ENCODE measurements around the gene MFSD12.
A peak's percentile ranks its signal among the peaks of the same experiment; 100 is the strongest.
"Not testable (repeated sequence)": the region's sequence is repeated elsewhere in the genome, so short reads cannot be mapped to it uniquely, and the experiment has no call there.

MFSD12 gene

DNA sequence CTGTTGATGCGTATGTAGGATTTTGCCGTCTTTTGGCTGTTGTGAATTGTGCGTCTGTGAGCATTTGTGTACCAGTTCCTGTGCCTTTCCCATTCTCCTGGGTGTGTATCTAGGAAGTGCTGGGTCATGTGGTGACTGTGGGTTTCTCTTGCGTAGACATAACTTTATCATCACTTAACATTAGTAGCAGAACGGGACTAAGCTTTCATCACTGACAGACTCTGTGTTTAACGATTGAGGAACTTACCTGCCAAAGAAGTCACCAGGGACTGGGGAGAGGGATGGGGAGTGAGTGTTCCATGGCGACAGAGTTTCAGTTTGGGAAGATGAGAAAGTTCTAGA, 36.3 kb downstream of the MFSD12 start:
- DNase-seq, result no peak

DNA sequence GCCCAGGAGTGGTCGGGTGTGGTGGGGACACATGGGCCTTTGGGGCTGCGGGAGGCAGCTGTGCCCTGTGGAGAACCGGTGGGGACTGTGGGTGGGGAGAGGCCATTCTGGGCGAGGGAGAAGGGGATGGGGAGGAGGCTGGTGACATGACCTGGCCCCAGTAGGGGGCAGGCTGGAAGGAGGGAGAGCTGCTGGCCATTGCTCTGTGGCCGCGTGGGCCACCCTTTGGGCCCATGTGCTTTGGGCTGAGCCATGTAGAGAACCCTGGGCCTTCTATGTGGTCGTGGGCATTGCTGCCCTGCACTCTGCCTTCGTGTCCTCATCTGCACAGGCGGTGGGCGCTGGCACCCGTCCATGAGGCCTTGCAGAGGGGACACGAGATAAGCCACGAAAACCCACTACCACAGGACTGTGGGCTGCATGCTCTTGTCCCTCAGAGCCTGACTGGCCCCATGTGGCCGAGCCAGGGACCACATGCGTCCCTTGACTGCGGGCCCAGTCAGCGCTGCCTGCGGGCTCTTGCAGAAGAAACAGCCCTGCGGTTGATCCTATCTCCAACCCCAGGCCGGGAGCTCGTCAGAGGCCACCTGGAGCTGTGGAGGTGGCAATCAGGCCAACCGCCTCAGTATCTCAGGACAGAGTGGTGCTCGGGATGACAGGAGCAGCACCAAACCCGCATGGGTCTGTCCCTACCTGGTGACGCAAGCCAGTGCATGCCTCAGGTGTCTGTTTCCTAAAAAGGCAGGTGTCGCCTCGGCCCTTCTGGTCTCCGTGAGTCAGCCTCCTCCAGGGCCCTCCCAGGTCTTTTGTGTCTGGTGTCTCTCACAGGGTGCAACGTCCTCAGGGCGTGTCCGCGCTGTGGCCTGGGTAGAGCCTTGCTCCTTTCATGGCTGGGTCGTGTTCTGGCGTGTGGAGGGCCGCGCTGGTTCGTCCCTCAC, 37.0 kb downstream of the MFSD12 start:
- DNase-seq, result no peak

DNA sequence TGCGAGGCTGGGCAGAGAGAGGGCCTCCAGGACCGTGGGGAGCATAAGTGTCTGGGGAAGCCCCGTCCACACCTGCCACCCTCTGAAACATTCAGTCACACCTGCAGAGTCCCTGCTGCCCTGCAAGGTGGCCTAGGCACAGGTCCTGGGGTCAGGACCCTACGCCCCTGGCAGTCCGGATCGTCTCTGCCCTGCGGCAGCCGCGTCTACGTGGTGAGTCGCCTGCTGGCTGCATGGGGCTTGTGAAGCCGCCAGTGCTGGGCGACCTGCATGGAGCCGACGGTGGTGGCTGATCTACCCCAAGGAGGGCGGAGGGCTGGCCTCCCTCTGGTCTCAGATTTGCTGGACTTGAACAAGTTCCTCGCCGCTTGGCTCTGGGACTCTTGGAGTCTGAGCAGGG, 38.3 kb downstream of the MFSD12 start:
- DNase-seq, result no peak

DNA sequence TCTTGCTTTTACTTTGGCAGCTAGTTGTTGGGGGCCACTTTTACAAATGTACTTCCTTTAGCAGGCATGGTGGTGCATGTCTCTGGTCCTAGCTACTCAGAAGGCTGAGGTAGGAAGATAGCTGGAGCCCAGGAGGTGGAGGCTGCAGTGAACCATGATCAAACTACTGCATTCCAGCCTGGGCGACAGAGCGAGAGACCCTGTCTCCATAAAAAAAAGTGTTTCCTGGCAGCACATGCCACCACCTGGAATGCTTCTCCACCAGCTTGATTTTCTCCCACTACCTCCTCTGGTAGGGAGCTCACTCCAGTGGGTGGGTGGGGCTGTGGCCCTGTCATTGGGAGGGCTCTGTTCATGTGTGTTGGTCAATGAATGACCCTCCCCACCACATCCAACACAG, 38.7 kb downstream of the MFSD12 start:
- DNase-seq, result no peak

DNA sequence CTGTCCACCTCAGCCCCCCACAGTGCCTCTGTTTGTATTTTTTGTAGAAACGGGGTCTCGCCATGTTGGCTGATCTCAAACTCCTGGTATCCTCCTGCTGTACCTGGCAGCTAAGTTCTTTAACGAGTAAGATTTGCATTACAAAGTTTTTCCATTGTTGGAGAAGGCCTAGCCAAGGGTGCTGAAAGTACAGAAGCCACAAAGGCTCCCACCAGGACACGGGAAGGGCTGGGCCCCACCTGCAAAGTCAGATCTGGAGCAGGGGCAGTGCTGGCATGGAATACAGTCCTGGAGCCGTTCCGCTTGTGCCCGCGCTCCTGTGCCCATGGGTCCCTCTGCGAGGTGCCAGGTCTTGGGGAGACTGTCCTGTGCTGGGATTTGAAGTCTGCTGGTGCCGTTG, 39.1 kb downstream of the MFSD12 start:
- no peak for DNase-seq

DNA sequence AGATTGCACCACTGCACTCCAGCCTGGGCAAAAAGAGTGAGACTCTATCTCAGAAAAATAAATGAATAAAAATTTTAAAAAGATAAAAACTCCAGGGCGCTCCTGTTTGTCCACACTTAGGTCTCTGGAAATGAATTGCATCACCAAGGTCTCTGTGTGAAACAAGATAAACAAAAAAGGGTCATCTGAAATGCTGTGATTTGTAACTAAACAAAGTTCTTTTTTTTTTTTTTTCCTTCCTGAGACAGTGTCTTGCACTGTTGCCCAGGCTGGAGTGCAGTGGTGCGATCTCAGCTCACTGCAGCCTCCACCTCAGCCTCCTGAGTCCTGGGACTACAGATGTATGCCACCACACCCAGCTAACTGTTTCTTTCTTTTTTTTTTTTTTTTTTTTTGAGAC, 39.7 kb downstream of the MFSD12 start:
- no peak for DNase-seq

DNA sequence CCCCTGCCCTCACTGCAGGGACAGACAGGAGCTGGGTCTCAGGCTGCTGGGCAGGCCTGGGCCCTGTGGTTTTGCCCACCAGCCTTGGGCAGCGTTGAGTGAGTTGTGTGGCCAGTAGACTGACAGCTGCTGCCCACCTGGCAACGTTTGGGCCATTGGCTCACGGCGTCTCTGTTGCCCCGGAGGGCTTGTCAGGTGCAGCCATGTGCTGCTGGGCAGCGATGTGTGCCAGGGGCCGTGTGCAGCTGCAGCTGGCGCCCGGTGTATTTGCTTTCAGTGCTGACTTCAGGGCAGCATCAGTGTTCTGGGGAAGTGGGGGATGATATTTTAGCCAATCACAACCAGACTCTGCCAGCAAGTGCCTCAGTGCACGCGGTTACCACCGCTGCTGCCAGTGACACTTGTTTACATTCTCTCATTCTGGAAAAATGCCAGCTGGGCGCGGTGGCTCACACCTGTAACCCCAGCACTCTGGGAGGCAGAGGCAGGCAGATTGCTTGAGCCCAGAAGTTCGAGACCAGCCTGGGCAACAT, 40.6 kb downstream of the MFSD12 start:
- DNase-seq, result peak; percentile 62 to 70

DNA sequence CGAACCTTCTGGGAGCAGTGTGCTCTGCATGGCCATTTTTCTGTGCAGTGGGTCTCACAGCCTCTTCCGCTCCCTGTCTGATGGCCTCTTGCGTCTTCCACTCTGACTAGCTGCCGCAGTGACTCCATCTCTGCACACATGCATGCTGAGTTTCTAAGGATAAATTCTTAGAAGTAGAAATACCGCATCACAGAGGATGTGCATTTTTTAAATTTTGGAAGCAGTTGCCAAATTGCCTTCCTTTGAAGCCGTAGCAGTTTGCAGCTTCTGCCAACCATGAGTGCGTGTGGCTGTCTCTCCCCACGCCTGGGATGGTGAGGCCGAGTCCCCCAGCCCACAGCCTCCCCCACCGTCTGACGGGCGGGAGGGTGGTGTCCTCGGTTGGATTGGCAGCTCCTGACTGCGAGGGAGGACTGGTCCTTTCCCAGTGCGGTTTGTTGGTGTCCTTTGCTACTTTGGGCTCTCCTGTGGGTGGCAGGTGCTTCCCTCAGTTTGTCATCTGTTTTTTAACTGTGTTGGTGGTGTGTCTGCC, 41.4 kb downstream of the MFSD12 start:
- no peak for DNase-seq

DNA sequence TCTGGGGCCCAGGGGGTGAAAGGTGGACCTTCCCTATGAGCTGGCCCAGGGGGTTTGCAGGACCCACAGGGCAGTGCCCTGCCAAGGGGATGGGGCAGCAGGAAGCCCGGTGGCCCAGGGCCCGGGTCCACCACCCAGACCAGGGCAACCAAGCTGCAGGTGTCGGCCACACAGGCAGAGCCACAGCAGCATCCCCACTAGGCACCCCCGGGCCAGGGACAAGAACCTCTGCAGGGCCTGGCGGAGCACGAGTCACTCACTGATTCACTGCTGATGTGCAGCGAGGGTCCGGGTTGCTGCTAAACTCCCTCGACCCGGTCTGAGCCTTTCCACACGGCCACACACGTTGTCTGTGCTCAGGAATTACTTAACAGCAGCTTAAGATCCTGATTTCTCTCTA, 42.5 kb downstream of the MFSD12 start:
- DNase-seq, result no peak

DNA sequence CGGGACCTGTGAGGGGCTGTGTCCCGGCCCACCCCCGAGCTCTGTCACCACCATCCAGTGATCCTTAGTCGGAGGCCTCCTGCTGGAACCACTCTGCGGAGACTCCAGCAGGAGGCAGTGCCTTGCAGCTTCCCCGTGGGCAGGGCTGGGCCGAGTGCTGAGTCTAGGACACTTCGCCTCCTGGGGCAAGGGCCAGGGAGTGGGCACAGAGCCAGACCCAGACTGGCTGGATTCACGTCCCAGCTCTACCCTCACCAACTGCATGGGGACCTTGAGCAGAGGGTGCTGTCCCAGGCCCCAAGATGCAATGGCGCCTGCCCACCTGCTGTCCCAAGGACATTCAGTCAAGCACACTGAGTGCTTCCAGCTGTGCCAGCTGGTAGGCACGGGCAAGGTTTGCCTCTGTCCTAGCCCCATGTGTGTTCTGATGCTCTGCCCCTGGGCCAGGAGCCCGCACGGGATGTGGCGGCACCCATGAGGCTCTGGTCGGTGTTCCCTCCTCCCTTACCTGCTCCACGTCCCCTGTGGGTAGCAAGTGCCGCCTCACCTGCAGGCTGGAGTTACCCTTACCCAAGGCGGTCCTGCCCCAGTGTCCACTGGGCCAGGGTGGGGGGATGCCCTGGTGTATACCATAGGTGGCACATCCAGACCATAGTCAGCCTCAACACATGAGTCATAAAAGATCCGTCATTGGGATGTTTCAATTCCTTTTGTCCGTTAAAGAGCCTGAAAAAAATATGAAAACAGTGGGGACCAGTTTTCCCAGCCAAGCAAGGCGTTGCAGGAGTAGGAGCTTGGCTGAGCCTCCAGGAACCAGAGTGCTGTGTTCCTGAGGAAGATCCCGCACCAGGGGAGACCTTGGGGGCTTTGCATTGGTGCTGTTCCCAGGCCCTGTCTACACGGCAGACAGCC, 43.9 kb downstream of the MFSD12 start:
- DNase-seq, result no peak

DNA sequence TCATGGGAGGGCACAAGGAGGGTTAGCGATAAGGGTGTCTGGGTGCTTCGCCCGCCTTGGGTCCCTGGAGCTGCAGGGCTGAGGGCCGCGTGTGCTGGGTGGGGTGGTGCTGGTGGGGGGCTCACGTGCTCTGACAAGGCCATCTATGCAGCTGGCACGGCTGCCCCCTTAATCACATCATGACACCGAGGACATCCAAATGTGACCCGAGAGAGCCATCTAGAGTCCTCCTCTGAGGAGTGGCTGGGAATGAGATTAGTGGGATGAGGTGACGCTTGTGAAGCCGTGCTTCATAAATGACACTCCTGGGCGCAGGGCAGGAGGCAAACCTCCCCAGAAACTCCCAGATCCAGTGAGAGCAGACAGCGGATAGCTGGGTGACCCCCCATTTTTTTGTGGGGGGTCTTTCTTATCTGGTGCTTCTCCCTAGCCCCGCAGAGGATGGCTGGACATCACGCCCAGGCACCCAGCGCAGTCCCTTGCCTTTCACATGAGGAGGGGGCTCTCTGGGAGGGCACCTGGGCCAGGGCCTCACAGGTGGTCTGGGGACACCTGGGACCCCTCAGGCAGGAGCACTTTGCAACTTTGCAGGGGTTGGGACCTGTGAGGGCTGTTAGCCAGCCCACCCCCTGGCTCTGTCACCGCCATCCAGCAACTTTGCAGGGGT, 44.7 kb downstream of the MFSD12 start:
- no peak for DNase-seq

DNA sequence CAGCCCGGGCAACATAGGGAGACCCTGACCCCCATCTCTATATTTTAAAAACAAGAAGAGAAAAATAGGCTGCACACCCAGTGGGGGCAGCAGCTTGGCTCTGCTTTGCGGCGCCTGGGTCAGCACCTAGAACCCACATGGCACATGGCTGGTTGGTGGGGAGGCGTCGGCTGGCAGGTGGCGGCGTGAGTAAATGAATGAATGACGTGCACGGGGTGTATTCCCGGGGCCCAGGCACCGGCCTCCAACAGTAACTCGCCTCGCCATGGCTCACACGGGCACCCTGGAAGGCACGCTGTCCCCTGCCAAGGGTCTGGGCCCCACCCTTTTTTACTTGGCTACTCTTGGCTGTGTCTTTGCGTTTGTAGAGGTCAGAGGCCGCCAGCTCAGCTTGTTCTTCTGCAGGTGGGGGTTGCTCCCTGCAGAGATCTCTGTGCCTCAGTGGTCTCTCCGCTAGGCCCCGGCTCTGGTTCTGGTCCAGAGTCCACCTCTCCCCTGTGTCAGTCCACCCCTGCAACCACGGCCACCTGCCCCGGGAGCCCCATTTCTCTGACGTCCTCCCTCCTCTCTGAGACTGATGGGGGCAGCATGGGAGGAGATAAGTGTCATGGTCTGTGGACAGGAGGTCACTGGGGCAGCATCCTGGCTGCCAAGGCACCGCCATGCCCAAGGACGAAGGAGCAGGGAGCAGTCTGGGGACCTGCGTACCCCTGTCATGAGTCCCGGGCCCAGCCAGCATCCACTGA, 45.7 kb downstream of the MFSD12 start:
- DNase-seq, result no peak

DNA sequence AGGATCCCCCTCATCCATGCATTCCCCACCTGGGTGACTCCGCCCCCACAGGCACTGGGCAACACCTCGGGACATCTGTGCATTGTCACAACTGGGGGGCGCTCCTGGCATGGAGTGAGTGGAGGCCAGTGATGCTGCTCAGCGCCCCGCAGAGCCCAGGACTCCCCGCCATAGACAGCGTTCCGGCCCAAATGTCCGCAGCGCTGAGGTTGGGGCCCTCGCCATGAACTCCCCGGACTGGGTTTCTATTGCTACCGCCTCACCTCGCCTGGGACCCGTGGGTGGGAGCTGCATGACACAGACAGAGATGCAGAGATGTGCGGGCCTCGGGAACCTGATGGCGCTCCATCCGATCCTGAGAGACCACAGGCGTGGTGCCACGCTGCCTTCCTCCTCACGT, 46.7 kb downstream of the MFSD12 start:
- DNase-seq, result no peak

DNA sequence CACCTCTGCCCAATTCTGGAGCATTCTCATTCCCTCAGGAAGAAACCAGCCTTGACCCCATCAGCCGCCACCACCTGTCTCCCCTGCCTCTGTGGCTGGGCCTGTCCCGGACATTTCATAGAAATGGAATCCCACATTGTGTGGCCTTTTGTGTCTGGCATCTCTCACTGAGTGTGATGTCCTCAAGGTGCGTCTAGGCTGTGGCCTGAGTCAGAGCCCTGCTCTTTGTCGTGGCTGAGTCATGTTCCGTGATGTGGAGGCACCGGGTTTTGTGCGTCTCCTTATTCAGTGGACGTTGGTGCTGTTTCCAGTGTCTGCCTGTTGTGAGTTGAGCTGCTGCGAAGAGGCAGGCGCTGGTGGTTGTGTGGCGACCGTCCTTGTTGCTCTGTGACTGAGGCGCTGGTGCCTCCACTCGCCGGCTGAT, 47.8 kb downstream of the MFSD12 start:
- no peak for DNase-seq

DNA sequence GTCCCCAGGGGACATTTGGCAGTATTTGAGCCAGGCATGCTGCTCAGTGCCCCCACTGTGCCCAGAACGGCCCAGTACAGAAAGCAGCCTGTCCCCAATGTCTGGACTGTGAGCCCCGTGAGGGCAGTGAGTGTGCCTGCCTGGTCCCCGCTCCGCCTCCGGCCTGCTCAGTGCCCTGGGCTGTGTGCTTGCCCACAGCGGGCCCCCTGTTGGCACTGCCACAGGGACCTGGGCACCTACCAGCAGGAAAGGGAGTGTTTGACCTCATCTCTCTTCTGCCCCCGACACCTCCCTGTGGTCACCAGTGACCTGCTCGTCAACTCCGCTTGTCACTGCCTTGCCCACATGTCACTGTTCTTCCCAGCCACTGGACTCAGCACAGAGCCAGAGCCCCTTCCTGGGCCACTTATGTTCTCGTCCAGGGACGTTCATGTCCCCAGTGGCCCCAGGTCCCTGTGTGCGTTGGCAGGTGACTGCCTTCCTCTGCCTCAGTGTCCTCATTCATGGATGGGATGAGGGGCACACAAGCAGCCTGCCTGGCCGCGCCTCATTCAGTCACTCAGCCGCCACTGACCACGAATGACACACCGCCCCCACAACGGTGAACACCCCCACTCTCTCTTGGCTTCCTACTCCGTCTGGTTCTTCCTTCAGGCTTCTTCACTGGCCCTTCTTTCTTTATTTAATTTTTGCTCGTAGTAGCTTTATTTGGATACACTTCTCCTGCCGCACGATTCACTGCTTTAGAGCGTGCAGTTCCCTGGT, 48.4 kb downstream of the MFSD12 start:
- DNase-seq, result no peak

DNA sequence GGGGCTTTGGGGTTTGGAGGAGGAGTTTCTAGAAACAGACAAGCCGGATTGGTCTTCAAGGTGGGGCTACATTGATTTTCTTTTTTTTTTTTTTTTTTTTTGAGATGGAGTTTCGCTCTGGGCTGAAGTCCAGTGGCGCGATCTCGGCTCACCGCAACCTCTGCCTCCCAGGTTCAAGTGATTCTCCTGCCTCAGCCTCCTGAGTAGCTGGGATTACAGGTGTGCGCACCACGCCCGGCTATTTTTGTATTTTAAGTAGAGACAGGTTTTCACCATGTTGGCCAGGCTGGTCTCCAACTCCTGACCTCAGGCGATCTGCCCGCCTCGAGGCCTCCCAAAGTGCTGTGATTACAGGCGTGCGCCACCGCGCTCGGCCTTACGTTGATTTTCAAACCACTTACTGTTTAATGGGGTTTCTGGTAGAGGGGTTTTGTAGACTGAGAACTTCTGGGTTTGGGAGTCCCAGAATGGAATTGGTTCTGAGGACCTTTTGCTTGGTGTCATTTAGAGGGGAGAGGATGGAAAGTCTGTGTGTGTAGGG, 49.2 kb downstream of the MFSD12 start:
- not testable (repeated sequence) for DNase-seq

DNA sequence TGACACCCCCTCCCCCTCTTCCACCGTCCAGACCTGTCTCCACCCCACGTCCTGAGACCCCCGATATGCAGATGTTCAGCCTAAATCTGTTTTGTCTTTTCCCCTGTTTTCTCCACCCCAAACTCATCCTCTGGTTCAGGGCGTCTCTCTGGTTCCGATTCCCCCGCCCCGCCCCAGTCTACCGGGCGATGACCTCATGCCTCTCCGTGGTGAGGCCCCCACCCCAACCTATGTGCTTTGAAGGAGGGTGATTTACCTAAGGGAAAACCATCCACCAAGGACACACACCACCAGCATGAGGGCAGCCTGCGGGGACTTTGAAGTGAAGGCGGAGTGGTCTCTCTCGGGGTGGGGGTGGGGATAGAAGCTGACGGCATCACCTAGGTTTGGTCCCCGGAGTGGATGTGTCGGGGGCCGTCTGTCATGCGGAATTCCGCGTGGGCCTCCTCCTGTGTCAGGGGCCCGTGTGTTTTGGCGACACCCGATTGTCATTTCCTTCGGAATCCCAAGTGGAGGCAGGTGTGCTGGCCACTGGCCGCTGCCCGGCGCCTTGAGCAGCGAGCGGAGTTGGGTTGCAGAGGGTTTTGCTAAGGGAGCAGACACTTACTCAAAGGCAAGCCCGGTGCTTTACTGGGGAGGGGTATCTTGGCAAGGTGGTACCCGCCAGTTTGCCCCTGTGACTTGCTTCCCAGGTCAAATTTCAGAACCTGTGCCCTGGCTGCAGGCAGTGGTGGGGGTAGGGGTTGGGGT, 49.8 kb downstream of the MFSD12 start:
- DNase-seq, result peak; percentile 50 to 60

DNA sequence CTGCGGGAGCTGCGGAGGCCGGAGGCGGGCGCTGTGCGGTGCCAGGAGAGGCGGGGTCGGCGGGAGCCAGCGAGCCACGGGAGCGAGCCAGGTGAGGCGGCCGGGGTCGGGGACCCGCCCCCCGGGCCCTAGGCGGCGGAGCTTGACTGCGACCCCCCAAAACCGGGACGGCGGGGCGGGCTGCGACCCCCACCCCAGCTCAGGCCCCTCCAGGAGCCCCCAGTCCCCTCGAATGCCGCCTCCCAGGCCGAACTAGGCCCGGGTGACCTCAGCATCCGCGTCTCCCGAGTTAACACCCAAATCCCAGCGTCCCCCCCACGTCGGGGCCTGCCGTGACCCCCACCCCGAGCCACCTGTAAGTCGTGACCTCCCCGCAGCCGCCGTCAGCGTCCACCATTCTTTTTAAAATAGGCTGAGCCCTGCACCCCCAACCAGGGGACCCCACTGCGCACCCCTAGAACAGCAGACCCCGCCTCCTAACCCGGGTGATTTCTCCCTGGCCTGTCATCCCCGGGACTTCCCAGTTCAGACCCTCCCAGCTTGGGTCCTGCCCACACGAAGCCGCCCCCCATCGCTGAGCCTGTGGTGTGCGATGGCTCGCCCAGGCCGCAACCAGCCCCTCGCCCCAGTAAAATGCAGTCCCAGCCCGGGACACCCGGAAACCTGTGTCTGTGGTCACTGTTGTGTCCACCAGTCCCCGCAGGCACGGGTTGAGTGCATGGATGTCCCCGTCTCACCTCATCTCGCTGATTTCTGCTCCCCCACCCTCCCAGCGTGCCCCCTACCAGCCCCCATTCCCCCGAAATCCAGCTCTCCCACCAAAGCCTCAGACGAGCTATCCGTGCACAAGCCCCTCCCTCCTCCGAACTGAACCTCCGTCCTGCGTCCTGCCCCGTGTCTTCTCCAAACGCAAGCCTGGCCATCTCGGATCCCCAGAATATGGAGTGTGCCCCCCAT, 50.7 kb downstream of the MFSD12 start:
- DNase-seq, result peak; percentile 59 to 64
